ENCODE results near the gene DDT.
"Not testable (repeated sequence)": the region's sequence is repeated elsewhere in the genome, so short reads cannot be mapped to it uniquely, and the experiment has no call there.

DDT gene

GRCh38 chr22:23949764-23950163 is 24.5 kb downstream of the DDT start:
- not testable (repeated sequence) for DNase-seq

GRCh38 chr22:23947391-23947790 is 26.9 kb downstream of the DDT start:
- DNase-seq, result not testable (repeated sequence)

GRCh38 chr22:23940166-23940565 is 34.1 kb downstream of the DDT start:
- not testable (repeated sequence) for DNase-seq

- DNase-seq, result no peak
These were observed 35.3 kb downstream of the DDT start for GRCh38 chr22:23939017-23939357.

DNA sequence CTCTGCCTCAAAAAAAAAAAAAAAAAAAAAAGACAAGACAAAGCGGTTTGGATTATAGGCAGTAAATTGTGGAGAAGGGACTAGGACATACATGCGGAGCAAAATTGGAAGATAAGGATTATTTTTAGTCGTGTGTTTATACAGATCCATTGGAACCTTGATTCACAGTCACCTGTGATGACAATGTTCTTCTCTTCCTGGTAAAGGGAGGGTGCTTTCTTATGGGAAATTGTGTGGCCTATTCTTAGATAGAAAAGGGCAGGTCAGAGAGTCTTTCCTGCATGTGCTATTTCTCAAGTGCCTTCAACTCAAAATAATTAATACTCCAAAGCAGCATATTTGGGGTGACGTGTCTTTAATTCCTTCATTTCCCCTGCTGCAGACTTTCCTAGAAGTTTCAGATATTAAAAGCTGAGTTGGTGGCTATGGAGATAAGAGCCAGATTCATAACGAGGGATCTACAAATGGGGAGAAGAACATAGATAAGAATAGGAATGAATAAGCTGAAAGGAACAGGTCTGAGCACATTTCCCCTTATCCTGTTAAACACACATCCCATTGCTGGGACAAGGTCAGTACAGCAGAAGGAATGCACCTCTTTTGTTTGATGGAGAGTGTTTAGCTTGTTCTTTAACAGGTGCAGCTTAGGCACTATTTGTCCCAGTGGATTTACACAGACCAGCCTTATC is 35.8 kb downstream of the DDT start:
- DNase-seq, result no peak

GRCh38 chr22:23926561-23926960 is 47.7 kb downstream of the DDT start:
- no peak for DNase-seq

DNA sequence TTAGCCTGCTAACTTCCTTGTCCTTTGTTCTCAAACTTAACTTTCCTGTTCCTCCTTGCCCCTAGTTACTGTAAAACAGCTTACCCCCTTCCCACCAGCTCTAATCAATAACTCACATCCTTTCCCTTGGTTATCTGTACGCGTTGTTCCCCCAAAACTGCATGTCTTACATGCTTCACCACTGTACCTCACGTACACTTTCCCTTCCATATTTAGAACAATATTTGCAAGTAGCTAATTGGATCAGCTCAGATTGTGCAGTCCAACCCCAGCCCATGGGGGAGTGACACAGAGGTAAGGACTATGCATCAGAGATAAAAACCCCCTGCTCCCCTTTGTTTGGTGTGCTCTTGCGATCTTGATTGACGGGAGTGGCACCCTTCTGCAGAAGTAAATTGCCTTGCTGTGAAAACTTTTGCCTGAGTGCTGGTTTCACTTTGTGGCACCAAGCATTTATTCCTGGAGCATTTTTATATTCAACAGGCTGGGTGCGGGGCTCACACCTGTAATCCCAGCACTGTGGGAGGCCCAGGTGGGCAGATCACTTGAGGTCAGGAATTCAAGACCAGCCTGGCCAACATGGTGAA is 49.1 kb downstream of the DDT start:
- no peak for DNase-seq

DNA sequence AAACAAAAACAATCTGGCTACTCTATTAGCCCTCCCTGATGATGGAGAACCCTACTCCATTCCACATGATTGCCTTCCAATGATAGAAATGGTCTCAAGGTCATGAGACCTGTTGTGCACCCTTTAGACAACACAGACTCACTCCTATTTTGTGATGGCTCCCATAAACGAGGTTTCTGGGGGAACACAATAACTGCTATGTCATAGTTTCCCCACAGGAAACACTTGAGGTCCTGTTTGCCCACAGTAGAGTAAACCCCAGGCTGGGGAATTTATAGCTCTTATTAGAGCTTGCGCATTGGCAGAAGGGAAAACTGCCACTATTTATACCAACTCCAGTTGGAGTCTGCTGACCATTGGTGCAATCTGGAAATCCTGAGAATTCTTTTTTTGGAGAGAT is 51.3 kb downstream of the DDT start:
- DNase-seq, result no peak

- not testable (repeated sequence) for DNase-seq
These were observed 52.5 kb downstream of the DDT start for GRCh38 chr22:23921586-23922201.
